ENCODE data around the gene OPN5.
"Not testable (repeated sequence)": the region's sequence is repeated elsewhere in the genome, so short reads cannot be mapped to it uniquely, and the experiment has no call there.

The OPN5 gene

DNA sequence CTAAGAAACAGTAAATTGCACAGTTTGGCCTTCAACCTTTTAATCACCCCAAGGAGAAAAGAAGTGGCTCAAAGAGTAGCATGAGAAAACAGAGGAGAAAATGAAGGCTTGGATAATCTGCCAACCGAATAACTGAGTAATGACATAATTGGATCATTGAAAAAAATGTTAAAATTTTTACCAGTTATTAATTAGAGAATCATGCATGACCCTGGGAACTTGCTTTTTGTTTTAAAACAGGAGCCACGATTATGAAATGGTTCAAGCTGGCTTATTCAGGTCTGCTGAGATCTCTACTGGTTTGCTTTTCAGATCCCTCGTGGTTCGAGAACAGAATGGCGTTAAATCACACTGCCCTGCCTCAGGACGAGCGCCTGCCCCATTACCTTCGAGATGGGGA, at the start of gene OPN5:
TSS of gene OPN5 (plus strand) at position 301 of the 400 bp plus-strand sequence. CDS start at position 336, 35 bp downstream.
- no peak for DNase-seq

DNA sequence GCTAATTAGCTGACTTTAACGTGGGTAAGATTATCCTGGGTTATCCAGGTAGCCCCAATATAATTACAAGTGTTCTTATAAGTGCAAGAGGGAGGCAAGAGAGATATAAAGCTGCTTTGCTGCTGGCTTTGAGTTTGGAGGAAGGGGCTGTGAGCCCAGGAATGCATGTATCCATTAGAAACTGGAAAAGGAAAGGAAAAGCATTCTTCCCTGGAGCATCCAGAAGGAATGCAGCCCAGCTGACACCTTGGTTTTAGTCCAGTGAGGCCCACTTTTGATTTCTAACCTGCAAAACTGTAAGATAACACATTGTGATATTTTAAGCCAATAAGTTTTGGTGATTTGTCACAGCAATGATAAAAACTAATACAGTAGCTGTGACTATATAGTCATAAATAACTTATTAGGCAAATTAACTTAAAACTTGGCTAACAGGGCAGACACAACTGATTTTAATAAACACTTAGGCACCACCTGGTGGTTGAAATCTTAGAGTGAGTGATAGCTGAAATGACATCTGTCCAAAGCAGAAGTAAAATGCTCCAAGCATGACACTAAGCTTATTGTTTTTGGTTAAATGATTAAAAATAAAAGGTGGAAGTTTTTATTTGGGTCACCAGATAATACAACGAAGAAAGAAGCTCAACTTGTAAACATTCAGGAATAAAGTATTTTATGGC, 47.8 kb upstream of the OPN5 start:
- no peak for DNase-seq

DNA sequence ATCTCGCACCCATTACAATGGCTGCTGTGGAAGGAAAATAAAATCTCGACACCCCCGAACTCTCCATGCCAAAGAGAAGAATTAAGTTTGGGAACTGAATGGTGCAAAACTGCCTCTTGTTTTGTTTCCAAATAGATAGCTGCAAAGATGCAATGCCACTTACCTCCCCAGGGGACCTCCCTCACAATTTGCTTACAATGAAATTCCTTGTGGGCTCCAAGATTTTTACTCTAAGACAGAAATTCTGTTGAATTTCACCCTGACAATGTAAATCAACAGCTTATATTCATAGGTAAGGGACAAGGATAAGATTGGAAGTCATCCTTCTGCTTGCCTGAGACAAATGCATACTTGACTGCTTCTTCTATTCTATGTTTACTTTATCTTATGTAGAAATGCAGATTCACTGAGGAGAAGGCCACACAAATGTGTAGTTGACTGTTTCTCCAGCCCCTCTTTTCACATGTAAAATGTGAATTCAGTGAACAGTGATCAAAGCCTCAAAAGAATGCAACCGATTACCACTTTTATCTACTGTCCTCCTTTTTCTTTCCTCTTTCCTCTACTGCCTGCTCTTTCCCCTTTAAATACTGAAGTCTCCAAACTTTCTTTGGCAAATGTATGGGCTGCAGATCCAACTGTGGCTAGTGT, 46.9 kb upstream of the OPN5 start:
- no peak for DNase-seq

- no peak for DNase-seq
These were observed 45.6 kb upstream of the OPN5 start for GRCh38 chr6:47736083-47736700.

- peak; percentile 9 for DNase-seq
These were observed 44.4 kb upstream of the OPN5 start for GRCh38 chr6:47737406-47737805.

- DNase-seq = no peak
These were observed 41.1 kb upstream of the OPN5 start for GRCh38 chr6:47740714-47741113.

DNA sequence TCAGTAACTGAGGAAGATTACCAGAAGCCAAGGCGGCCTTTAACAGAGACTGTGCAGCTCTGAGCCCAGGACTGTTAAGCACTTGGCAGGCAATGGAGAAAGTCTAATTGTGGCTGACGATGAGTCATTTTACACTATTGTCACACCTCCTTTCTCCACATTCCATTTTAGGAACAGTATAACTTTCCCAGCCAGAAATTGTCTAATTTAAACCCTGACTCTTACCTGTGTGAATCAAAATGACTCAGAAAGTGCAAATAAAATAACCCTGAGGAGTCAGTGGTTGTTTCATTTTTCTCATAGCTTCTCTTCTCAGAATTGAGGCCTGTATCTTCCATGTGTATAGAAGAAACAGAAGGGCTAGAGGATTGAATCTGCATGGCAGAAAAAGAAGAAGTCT, 40.0 kb upstream of the OPN5 start:
- no peak for DNase-seq

- DNase-seq = no peak
These were observed 38.1 kb upstream of the OPN5 start for GRCh38 chr6:47743744-47744143.

GRCh38 chr6:47745269-47745668, 36.6 kb upstream of the OPN5 start:
- DNase-seq = not testable (repeated sequence)

GRCh38 chr6:47749757-47750156, 32.1 kb upstream of the OPN5 start:
- no peak for DNase-seq

DNA sequence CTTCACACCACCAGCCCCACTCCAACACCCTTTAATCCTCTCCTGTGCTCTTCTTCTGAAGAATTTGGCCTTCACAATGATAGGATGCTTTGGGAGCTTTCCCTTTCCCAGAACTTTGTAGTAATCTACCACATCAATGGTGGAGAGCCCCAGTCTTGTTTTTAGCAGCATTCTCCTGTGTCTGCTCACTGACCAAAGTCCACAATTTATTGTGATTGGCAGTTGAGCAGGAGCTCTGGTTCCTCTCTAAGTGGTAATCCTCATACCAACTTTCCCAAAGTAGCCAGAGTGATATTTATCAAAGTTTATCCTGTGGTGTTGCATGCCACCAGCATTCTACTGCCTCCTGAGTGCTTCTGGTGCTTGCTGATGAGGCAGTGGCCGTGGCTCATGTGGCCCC, 29.0 kb upstream of the OPN5 start:
- no peak for DNase-seq

DNA sequence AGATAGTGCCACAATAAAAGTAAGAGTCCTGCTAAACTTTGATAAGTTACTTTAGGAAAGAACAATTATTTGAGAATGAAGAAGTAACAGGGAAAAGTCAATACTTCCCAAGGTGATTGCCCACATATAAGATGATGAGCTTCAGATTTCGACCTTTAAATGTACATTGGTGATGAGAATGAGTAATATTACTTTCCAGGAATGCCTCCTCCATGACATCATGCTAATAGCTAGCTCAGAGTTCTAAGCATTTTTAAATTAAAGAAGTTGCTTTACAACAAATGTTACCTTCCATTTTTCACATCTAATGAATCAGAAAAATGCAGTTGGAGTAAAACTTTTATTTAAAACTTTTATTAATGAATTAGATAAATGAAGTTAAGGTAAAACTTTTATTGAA, 22.5 kb upstream of the OPN5 start:
- no peak for DNase-seq

DNA sequence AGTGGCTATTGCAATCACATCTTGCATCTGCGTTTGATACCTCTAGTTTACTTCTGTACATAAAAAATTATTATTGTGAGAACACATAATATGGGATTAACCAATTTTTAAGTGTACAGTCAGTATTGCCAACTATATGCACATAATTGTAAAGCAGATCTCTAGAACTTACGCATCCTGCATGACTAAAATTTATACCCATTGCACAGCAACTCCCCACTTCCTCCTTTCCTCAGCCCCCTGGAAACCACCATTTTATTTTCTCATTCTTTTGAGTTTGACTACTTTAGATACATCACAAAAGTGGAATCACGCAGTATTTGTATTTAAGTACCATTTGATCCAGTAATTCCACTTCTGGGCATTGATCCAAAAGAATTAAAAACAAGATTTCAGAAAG, 19.3 kb upstream of the OPN5 start:
- DNase-seq = no peak

DNA sequence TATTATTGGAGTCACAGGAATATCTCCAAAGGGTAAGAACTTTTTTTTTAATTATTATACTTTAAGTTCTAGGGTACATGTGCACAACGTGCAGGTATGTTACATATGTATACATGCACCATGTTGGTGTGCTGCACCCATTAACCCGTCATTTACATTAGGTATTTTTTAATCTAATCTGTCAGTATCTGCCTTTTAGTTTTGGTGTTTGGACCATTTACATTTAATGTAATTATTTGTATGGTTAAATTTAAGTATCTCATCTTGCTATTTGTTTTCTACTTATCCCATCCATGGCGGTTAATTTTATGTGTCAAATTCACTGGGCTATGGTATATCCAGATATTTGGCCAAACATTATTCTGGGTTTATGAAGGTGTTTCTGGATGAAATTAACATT, 15.4 kb upstream of the OPN5 start:
- no peak for DNase-seq

DNA sequence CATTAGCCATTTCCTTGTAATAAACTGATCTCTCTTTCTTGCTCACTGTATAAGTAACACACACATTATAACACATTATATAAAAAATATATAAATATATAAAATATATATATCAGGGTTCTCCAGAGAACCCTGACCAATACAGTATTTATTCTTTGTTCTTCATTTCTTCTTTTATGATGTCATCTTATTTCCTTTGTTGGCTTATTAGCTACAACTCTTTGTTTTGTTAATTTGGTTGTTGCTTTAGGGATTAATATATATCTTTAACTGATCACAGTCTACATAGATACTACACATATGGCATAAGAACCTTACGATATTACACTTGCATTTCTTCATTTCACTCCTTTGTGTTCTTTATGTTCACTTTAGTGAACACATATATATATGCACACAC, 14.7 kb upstream of the OPN5 start:
- no peak for DNase-seq

- no peak for DNase-seq
These were observed 11.8 kb upstream of the OPN5 start for GRCh38 chr6:47769982-47770381.

- DNase-seq = no peak
These were observed 9.5 kb upstream of the OPN5 start for GRCh38 chr6:47772359-47772758.

GRCh38 chr6:47773005-47773404, 8.8 kb upstream of the OPN5 start:
- DNase-seq = no peak

- DNase-seq = peak; percentile 61
These were observed 1.1 kb upstream of the OPN5 start for GRCh38 chr6:47780510-47781356.

DNA sequence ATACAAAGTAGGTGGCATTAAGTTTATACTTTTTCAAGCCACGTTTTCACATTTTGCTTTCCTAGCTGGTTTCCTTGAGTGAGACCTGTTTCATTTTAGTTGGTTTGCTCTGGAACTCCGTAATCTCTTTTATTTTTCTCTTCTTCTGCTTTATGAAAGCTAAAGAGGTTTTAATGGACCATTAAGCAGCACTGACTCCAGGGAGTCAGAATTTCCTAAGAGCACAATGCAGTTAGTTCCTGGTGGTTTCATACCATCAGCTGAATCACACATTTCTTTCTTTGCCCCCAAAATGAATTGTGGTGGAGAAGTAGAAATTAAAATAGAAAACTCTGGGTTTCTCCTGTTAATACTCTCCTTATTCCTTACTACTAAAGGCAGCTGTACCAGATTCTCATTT, 3.4 kb downstream of the OPN5 start:
- no peak for DNase-seq

GRCh38 chr6:47787620-47788497, 6.0 kb downstream of the OPN5 start:
- peak; percentile 58 for DNase-seq

DNA sequence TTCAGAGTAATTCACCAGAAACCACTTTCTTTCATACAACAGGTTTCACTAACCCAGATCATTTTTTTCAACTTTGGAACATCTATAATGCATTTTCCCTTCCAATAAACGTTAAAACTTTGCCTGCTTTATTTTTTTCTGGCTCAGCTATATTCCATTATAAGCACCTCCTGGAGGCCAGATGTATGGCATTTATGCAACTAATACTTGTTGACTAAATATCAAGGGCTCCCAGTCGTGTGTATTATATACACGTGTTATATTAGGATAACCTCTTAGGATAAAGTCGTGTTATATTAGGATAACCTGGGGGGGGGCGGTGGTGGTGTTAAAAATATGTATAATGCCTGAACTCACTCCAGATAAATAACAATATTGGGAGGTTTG, 6.7 kb downstream of the OPN5 start:
- no peak for DNase-seq
